Upper lobe of right lung (tissue), 1 donor: ENCODE results near the gene SCARB1. TPM values are rescaled to one million over a fixed set of nuclear protein-coding genes. Genes with fewer than 3 reads are reported as not detected.

Experiments
- ATAC-seq: fragments of 200-7000 bp; cut with Tn5 transposase; one replicate; pipeline ENCODE4 v1.9.1; 2020; ENCODE audit warnings: mild to moderate bottlenecking, moderate library complexity
- DNase-seq: peaks from one replicate; pipeline ENCODE4 v3.0.0-alpha.2; 2020
- H3K27ac ChIP-seq: fragments of 200-600 bp; one replicate; pipeline ENCODE4 v1.8.0; 2022
- H3K27me3 ChIP-seq: fragments of 200-600 bp; one replicate; pipeline ENCODE4 v1.8.0; 2022; ENCODE audit warnings: mild to moderate bottlenecking
- H3K36me3 ChIP-seq: fragments of 200-600 bp; one replicate; pipeline ENCODE4 v1.8.0; 2022
- H3K4me1 ChIP-seq: fragments of 200-600 bp; one replicate; pipeline ENCODE4 v1.8.0; 2022
- H3K4me3 ChIP-seq: fragments of 200-600 bp; one replicate; pipeline ENCODE4 v1.8.0; 2022; ENCODE audit warnings: mild to moderate bottlenecking
- H3K9me3 ChIP-seq: fragments of 200-600 bp; one replicate; pipeline ENCODE4 v1.8.0; 2022
- intact Hi-C: fragments of 100-400 bp; cut with DNase I; formaldehyde crosslinking; loops from one replicate; pipeline ENCODE4 v1.11.0; 2022
- total RNA-seq: library from RNA; stranded (reverse); fragmentation: NEBNext Ultra II Directional; extraction: Animal tissue kit (Norgen Biotek cat#: 25700); gene quantifications from one replicate; pipeline ENCODE4 v1.2.1, GENCODE V29; 2021
- TF ChIP-seq, protein P1 (sequence below): fragments of 200-600 bp; IDR thresholded peaks from one replicate; pipeline ENCODE4 v1.8.0; 2022; ENCODE audit warnings: antibody characterized with exemption
- donor health status: DM: no; HTN: yes; CAD: no; lungs with severe emphysema.

The SCARB1 gene
- total RNA-seq, 1 donor from 2014 or later = 35.3 TPM

DNA sequence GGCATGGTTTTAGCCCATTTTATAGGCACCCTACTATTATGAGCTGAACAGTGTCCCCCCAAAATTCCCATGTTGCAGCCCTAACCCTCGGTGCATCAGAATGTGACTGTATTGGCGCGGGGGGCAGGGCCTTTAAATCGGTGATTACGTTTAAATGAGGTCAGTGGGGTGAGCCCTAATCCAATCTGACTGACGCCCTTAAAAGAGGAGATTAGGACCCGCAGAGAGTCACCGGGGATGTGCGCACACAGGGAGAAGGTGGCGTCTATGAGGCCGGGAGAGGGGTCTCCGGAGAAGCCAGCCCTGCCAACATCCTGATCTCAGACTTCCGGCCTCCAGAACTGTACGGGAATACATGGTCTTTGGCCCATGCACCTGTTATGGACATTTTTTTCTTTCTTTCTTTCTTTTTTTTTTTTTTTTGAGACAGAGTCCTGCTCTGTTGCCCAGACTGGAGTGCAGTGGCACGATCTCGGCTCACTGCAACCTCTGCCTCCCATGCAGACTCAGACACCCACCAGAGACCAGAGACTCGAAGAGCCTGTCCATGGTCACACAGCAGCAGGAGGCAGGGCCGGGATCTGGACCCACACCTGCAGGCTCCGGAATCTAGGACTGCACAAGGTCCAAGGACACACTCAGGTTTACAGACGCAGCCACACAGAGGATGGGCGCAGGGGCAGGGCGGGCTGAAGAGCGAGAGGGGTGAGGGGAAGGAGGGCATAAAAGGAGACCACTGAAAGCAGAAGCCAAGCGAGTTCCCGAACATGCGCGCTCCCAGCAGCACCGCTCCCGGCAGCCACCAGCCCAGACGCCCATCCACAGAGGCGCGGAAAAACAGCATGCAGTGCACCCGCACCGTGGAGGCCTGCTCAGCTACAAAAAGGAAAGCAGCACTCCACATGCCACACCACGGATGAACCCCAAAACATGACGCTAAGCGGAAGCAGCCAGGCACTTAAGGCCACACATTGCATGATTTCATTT is 19.0 kb downstream of the SCARB1 start:
- ATAC-seq = no peak
- no peak overlapping the region for H3K27ac ChIP-seq
- intact Hi-C loops = no loop called here

GRCh38 chr12:124842800-124843510 is 20.7 kb downstream of the SCARB1 start:
- DNase-seq = no peak
- Histone ChIP-seq H3K4me1 (peaks cover 8% of the 10 kb centered on the region), H3K27me3 (no peaks in the 10 kb centered on the region), H3K27ac (peak overlapping the region; percentile 9), H3K36me3 (no peaks in the 10 kb centered on the region), H3K4me3 (no peak overlapping the region), H3K9me3 (no peaks in the 10 kb centered on the region)
- ATAC-seq = peak; percentile 12
- TF ChIP-seq, protein P1, sequence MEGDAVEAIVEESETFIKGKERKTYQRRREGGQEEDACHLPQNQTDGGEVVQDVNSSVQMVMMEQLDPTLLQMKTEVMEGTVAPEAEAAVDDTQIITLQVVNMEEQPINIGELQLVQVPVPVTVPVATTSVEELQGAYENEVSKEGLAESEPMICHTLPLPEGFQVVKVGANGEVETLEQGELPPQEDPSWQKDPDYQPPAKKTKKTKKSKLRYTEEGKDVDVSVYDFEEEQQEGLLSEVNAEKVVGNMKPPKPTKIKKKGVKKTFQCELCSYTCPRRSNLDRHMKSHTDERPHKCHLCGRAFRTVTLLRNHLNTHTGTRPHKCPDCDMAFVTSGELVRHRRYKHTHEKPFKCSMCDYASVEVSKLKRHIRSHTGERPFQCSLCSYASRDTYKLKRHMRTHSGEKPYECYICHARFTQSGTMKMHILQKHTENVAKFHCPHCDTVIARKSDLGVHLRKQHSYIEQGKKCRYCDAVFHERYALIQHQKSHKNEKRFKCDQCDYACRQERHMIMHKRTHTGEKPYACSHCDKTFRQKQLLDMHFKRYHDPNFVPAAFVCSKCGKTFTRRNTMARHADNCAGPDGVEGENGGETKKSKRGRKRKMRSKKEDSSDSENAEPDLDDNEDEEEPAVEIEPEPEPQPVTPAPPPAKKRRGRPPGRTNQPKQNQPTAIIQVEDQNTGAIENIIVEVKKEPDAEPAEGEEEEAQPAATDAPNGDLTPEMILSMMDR = no peak
- intact Hi-C loops = no loop called here

More for the DNA sequence above, 19.0 kb downstream of the SCARB1 start:
- no peaks in the 10 kb centered on the region for H3K36me3 ChIP-seq
- H3K4me3 ChIP-seq = no peak overlapping the region
- no peaks in the 10 kb centered on the region for H3K9me3 ChIP-seq
- TF ChIP-seq, protein P1 = no peak
- H3K4me1 ChIP-seq = peaks cover 8% of the 10 kb centered on the region
- DNase-seq = no peak
- no peaks in the 10 kb centered on the region for H3K27me3 ChIP-seq

DNA sequence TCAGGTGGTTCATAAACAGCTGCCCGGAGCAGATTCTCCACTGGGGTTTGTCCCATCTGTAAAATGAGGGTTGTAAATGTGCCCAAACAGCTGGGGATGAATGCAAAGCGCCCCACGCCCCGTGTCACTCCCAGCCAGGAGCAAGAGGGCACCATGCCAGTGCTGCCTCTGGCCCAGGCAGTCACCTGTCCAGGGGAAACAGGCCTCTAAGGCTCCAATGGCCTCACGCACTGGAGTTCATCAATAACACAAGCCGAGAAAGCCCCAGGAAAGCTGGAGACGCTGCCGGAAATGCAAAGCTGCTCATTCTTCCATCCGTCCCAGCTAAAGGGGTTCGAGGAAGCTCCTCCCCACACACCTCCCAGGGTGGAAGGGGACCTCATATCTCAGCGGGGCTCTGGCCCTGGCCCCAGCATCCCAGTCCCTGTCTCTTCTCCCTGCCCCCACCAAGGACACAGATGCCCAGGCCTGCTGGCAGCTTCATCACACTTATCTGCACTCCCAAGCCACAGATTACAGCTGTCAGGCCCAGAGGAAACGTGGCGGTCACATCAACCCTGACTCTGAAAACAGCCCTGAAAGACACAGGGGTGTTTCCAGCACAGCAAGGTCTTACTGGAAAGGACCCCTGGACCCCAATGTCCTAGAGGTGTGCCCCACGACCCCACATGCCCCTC is 21.5 kb downstream of the SCARB1 start:
- Histone ChIP-seq H3K27me3 (no peaks in the 10 kb centered on the region), H3K4me1 (peaks cover 5% of the 10 kb centered on the region), H3K9me3 (no peaks in the 10 kb centered on the region), H3K36me3 (no peaks in the 10 kb centered on the region), H3K27ac (peak overlapping the region; percentile 9), H3K4me3 (no peak overlapping the region)
- DNase-seq (no peak), ATAC-seq (no peak)
- intact Hi-C loops = no loop called here
- TF ChIP-seq, protein P1 = no peak

DNA sequence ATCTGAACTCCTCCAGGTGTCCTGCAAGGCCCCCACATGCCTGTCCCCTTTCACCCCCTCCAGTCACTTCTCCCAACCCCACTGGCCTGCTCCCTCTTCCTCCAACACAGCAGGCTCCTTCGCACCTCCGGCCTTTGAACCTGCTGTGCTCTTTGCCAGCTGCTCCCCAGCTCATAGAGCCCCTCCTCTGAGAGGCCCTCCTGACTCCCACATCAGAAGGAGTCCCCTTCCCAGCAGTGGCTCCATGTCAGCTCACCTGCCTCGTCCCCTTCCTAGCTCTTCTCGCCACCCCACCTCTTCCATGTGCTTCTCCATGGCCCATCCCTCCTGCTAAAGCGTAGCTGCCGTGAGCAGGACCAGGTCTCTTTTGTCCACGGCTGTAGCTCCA is 22.1 kb downstream of the SCARB1 start:
- intact Hi-C loops = no loop called here
- DNase-seq (no peak), ATAC-seq (no peak)
- Histone ChIP-seq H3K9me3 (no peaks in the 10 kb centered on the region), H3K36me3 (no peaks in the 10 kb centered on the region), H3K4me3 (no peak overlapping the region), H3K4me1 (no peaks in the 10 kb centered on the region), H3K27ac (no peak overlapping the region), H3K27me3 (no peaks in the 10 kb centered on the region)
- TF ChIP-seq, protein P1 = no peak

DNA sequence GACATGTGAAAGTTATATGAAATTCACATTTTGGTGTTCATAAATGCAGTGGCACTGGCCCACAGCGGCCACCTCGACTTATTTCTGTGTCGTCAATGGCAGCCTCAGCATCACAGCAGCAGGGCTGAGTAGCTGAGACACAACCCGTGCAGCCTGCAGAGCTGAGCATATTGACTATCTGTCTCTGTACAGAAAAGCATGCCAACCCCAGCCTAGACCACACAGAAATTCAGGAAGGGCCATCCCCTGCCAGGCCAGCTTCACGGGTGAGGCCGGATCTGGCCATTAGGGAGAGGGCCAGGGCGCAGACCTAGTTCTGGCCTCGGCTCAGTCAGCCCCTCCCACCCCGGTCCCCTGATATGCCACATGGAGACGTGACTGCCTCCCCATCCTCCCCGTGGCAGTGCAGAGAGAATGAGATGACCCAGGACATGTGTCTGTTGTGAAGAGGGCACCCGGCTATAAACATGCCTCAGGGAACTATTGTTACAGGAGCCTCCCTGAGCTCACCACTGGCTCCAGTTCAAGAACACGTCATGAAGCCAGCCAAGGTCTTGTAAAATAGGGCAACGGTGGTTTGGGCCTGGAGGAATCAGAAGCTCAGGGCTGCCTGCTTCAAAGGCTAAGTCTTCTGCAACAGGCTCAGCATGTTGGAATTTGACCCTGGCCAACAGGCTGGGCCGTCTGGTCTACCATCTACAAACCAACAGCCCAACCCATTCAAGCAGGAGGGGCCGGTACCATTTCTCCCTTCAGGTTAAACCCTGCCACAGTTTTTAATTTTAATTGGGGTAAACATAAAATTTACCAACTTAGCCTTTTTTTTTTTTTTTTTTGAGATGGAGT is 25.5 kb downstream of the SCARB1 start:
- no peaks in the 10 kb centered on the region for H3K27me3 ChIP-seq
- ATAC-seq (peak; percentile 56), DNase-seq (no peak)
- no peak overlapping the region for H3K4me3 ChIP-seq
- no peaks in the 10 kb centered on the region for H3K9me3 ChIP-seq
- H3K4me1 ChIP-seq = no peaks in the 10 kb centered on the region
- no peaks in the 10 kb centered on the region for H3K36me3 ChIP-seq
- intact Hi-C loops = no loop called here
- H3K27ac ChIP-seq = no peak overlapping the region
- TF ChIP-seq, protein P1 = no peak
